Measurements from ENCODE around the gene MAB21L4.

The MAB21L4 gene

DNA sequence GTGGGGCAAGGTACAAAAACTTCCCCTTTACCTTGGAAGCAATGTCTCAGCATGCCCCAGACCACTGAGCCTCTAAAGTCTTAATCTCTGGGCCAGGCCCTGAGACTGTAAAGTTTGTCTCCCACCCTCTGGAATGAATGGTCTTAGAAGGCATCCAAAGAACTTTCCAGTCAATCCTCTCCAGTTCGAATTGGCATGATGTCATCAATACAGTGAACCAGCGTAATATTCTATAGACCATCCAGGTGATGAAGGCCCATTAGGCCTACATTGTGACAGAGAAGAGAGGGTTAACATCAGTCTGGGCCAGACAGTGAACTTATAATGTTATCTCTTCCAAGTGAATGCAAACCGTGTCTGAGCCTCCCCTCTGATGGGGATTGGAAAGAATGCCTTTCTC is 11.2 kb downstream of the MAB21L4 start:
- DNase-seq: no peak

DNA sequence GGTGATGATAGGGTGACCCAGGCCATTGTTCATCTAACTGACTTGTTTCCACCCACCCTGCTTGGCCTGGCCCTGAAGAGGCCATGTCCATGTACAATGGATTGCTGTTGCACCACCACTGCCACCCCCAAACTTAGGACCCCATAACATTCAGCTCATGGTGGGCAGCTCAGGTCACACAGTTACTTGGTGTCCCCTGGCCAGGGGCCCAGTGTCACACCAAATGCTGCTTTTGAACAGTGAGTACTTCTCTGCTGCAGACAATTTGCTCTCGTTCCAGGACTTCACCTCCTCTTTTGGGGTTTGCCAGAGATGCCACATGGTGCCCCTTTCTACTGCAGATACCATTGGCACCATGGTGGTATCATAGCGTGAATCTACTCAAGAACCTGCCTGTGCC is 11.7 kb downstream of the MAB21L4 start:
- DNase-seq: no peak

DNA sequence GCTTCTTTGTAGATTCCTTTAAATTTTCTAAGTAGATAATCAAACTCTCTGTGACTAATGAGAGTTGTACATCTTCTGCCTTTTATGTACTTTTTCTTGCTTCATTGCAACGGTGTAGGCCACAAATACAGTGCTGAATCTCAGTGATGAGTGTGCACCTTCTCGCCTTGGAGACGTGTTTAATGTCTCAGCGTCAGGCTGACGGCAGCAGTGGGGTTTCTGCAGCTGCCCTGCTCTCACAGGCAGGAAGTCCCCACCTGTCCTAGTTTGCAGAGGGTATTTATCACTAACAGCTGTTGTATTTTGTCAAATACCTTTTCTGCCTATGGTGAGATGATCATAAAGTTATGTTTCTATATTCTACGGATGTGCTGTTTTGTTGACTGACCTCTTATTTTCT is 14.0 kb downstream of the MAB21L4 start:
- DNase-seq: no peak

DNA sequence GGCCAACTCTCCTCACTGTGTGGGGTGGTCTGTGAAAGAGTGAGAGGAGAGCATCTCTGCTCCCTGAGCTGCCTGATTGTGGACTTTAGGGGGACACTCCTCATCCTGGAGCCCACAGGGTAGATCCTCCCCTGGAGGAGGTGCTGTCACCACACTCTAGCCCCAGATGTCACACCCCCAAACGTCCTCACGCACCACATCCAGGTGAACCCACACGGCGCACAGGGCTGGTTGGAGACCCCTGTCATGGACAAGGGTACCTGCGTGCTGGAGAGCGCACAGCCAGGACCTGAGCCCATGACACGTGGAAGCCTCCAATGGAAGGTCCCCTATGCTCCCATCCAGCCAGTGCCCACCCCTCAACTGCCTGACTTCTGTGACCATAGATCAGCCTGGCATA is 16.9 kb downstream of the MAB21L4 start:
- DNase-seq: no peak

DNA sequence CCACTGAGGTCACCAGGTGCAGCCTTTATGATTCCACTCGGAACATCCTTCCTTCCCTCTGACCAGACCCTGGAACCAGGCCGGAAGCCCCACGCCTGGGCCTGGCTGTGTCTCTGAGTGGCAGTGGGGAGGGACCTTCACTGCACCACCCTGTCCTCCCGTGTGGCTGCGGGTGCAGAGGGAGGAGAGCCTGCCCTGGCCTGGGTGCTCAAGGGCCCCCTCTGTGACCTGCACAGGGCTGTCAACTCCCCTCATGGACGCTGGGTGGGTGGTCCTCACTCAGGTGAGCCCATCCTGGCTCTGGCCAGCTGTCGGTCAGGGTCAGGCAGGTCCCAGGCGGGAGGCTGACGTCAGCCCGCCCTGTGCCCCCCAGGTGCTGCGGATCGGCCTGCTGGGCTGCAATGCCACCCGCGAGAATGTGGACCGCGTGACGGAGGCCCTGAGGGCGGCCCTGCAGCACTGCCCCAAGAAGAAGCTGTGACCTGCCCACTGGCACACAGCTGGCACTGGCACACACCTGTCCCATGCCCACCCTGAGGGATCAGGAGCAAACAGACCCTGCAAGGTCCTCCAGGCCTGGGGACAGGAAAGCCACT is 17.5 kb downstream of the MAB21L4 start:
- no peak for DNase-seq

DNA sequence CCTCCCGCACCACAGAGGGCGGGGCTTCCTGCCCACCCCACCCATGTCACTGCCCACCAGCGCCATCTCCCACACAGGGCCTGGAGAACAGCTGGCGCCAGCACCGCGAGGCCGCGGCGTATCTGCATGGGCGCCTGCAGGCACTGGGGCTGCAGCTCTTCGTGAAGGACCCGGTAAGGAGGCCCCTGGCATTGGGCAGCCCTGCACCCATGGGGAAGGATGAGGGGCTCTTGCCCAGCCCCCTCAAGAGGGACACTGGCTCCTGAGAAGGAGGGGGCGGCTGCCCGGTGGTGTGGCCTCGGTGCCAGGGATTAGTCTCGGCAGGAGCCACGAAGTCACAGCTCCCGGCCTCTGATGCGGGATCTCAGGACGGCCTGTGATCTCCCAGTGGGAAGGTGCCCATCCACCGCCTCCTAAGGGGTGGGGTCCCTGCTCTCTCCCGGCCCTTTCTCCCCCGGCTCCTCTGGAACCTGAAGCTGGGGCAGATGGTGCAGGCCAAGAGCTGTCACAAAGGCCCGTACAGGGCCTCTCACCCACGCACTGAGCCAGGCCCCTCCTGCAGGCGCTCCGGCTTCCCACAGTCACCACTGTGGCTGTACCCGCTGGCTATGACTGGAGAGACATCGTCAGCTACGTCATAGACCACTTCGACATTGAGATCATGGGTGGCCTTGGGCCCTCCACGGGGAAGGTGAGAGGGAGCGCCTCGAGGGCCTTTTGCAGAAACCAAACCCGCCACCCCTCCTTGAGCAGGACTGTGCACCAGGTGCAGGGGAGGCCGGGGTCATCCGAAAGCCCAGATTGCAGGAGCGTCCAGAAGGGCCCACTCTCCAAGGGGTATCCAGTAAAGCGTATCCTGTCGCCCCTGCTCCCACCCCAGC is 18.3 kb downstream of the MAB21L4 start:
- no peak for DNase-seq

DNA sequence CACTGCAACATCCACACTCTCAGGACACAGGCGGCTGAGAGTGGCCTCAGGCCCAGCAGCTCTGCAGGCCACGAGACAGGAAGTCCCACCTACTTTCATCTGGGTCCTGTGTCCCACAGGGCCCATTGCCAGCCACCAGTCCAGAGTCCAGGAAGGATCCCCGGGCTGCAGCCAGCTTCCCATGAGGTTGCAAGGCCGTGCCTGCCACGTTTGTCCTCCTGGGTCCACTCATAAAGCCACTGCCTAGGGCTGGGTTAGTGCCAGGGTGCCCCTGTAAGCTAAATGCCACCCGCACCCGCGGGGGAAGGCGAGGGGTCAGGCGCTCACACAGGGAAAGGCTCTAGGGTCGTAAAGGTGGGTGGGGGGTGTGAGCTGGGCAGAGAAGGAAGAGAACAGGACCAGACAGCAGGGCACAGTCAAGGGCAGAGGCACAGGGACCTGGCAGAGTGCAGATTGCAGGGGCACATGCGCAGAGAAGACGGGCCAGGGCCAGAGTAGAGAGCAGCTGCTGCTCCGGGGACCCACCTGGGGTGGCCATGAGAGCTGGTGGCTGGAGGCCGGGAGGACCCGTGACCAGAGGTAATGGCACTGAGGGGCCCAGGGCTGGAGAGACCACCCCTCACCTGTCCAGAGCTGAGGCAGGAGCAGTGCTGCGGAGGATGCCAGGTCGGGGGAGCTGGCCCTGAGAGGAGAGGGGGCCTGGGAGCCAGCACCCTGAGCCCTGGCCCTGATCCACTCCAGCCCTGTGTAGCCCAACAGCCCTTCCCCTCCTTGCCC is 19.3 kb downstream of the MAB21L4 start:
- no peak for DNase-seq

DNA sequence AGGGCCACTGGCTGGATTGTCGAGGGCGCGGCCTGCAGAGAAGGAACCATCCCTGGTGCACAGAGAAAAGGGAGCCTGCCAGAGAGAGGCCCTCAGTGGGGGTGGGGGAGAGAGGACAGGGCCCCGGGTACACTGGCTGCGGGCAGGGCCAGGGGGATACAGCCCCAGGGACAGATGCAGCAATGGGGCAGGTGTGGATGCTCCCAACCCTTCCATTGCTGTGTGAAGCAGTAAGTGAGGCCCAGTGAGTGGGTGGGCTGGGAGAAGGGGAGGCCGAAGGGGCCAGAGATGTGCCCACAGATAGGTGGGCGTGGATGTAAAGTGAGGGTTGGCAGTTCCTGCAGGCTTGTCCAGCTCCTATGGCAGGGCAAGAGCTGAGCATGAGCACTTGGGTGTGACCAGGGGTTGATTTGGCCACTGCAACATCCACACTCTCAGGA is 19.9 kb downstream of the MAB21L4 start:
- no peak for DNase-seq

DNA sequence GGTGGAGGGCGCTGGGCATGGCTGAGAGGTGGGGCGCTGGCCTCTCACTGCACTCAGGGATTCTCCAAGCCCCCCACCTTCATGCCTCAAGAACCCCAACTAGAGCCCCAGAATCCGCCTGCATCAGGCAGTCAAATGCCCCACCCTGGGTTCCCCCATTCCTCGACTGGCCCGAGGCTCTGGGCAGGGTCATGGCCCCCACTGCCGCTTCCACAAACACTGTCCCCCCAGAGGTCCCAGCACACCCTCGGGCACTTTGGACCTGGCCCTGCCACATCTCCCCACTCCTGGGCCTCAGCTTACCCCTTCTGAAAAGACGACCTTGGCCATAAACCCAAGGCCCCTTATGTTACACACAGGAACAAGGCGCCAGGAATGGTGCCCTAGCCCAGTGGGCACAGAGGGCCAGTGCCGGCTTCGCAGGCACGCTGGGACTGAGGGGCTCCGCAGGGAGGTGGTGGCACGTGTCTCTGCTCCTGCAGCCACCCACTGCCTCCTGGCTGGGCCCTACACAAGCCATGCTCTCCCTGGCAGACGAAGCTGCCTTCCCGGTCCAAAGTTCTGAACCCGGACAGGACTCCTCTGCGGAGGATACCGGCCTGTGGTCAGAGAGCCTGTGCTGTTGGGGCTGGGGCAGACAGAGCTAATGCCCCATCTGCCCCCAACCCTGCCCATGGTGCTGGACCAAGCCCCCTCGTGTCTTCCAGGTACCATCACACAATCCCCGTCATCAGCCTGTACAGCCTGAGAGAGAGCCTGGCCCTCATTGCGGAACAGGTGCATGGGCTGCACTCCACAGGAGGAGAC is 20.5 kb downstream of the MAB21L4 start:
- no peak for DNase-seq

DNA sequence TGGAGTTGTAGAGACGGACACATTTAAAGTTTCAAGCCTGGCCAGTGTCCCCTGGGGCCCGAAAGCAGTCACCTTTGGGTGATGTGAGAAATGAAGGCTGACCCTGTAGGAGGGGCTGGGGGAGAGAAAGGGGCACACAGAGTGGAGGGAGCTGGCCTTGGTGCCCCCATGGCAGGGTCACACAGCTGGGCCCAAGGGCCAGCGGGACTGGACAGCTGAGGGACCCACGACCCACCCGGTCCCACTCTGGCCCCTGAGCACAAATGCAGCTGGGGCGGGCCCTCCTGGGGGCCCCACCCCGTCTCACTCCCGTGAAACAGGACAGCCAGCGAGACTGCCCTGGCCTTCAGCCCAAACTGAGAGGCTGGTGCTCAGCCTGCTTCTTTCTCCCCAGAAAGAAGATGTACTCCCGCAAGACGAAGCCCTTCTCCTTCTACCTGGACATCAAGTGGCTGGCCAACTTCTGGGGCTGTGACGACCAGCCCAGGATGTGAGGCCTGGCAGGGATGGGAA is 21.2 kb downstream of the MAB21L4 start:
- DNase-seq: no peak

DNA sequence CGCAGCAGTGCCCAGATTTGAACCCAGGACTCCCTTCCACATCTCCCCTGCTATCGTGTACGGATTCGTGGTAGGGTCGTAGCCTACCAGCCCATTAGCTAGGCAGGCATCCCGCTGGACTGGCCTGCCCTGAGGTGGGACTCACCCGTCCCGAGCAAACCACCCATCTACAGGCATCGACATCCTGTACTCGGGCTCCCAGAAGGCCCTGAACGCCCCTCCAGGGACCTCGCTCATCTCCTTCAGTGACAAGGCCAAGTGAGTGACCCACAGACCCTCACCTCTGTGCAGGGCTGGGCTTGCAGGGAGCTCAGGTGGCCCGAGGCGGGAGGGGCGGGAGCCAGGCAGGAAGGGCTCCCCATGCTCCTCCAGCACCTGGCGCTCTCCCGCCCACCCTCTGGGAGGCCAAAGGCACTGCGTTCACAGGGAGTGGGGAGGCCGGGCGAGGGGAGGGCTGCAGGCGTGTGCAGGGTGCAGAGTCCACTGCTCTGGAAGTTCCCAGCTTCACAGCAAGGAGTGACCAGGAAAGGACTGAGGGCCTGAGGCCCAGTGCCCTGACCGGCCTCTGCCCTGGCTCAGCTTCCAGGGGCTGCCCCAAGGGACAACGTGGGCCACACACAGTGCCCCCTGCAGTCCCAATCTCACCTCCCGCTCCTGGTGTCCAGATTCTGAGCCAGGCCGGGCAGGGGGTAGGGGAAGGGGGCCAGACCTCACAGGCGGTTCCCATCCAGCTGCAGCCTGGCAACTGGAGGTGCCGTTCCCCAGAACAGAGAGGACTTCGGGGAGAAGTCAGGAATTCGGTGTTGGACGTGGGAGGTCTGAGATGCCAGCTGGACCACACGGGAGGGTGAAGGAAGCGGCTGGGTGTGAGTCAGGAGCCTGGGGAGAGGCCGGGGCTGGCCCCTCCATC is 21.9 kb downstream of the MAB21L4 start:
- DNase-seq: no peak

DNA sequence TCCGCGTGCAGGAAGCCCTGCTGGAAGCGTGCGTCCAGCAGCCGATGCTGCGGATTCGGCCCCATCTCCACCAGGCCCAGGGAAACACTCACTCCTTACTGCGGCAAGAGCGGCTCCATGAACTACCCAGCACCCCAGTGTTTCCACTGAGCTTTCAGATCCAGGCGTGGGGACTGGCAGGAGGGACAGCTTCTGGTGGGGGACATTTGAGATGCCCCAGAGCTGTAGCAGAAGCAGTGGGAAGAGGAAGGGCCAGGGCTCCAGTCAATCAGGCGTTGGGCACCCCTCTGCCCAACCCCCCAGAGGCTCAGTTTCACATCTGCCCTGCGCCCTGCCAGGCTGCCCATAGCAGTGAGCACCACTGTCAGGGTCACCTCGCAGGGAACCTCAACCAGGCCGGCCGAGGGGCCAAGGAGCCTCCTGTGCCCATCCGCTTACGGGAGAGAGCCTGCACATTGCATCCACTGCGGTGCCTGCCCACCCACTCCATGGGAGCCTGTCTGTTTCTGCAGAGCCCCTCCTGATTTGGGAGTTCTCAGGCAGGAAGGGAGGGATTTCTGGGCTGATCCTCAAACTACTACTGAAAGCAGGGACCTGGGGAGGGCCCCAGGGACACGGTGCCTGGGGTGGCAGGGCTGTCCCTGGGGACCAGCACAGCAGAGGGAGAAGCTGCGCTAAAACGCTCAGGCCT is 22.7 kb downstream of the MAB21L4 start:
- DNase-seq: no peak

DNA sequence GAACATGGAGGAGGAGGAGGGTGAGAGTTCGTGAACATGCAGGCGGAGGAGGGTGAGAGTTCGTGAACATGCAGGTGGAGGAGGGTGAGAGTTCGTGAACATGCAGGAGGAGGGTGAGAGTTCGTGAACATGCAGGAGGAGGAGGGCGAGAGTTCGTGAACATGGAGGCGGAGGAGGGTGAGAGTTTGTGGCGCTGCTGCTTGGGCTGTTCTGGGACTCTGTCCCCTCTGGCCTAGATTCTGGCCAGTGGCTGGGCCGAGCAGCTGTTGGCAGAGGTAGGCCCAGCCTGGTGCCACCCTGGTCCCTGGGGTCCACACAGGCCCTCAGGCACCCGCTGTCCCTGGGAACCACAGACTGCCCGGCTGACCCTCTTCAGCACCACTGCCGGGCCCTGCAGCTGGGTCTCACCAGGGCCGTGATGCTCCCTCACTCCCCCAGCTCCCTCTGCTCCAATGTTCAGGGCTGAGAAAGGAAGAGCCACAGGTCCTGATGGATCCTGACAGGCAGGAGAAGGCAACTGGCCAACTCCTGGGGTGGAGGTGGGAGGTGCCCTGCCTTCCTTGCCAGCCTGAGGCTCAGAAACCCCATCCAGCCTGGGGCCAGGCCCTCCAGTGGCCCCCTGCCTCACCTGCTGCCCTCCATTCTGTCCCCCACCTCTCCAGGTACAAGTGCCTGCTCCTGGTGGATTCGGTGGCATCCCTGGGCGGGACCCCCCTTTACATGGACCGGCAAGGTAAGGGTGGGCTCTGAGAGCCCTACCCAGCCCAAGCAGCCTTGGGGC is 23.4 kb downstream of the MAB21L4 start:
- no peak for DNase-seq

DNA sequence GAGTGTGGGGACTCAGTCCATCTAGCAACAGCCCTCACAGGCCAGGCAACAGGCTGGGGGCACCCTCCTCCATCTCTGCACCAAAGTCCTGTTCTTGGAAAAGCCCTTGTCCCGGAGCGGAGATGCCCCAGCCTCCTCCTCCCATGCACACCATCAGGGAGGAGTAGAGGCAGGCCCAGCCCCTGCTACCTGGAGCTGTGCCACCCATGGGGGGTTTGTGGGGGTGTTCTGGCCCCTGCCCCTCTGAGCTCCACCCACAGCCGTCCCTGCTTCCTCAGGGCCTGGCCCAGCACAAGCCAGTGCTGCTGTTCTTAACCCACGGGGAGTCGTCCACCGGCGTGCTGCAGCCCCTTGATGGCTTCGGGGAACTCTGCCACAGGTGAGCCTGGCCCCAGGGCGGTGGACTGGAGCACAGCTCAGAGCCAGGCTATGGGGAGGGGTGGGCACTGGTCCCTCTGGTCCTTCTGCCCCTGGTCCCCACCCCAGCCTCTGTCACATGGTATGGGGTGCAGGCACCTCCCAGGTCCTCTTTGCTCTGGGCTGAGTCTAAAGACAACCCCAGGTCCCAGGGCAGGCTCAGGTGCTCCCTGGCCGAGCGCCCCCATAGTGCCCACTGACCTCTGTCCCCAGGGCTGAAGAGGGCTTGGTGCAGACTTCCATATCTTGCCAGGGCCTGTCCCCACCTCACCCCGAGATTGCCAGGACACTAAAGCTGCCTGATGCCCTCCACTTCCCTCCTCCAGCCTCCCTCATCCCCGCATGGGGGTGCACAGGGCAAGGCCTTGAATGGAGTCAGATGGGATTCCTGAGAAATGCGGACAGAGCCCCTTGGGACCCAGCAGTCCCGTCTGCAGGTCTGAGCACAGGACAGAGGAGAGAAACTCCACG is 24.6 kb downstream of the MAB21L4 start:
- DNase-seq: no peak

DNA sequence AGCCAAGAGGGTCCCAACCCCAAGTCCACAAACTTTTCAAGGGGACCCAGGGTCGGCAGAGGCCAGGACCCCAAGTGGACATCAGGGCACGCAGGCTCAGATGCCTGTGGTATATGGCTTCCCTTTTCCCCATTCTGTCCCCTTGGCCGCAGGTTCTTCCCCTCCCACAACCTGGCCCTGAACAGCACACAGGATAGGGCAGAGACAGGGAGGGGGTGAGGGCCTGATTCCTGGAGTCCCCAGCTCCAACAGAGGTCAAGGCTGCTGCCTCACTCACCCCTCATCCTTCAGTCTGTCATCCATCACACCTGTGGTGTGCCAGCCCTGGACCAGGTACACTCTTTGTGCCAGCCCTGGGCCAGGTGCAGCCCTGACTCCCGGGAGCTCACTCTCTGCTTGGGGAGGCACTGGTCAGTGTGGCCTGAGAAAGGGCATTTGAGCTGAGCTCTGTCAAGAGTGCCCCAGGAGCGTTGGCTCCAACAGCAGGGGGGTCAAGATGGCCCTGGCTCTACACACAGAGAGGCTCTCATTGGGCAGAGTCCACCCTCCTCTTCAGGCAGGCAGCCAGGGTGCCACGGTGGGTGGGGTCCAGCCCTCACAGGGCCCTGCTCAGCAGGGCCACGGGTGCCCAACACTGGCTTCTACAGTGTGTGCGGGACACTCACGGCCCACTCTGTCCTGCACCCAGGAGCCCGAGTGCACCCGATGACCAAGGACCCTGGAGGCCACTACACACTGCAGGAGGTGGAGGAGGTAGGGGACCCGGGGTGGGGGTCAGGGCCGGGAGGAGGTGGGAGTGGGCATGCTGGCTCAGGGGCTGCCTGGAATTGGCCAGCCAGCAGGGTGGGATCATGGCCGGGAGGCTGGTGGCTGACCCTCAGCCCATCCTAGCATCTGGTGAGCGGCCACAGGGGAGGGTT is 25.7 kb downstream of the MAB21L4 start:
- DNase-seq: no peak
